SKM-1 (cell line): ENCODE measurements around the gene KRT33A.
"Not testable (repeated sequence)": the region's sequence is repeated elsewhere in the genome, so short reads cannot be mapped to it uniquely, and the experiment has no call there.

Source experiments
- DNase-seq: peaks from one replicate; lab custom pipeline; 2025; ENCODE audit not compliant: unreplicated experiment; lab: John Stamatoyannopoulos, UW

KRT33A gene

GRCh38 chr17:41366070-41366469 is 15.4 kb upstream of the KRT33A start:
- DNase-seq: no peak

- DNase-seq: no peak
Measured at GRCh38 chr17:41363881-41364280, 13.3 kb upstream of the KRT33A start.

GRCh38 chr17:41360296-41360995 is 9.8 kb upstream of the KRT33A start:
- DNase-seq: no peak

GRCh38 chr17:41354536-41354935 is 3.9 kb upstream of the KRT33A start:
- DNase-seq: peak; percentile 55

- DNase-seq: no peak
Measured at GRCh38 chr17:41352597-41353366, 2.2 kb upstream of the KRT33A start.

- no peak for DNase-seq
Measured at GRCh38 chr17:41351177-41351576, 549 bp upstream of the KRT33A start.

GRCh38 chr17:41347869-41348760 is 2.5 kb downstream of the KRT33A start:
- DNase-seq: no peak

- not testable (repeated sequence) for DNase-seq
Measured at GRCh38 chr17:41346421-41346820, 4.2 kb downstream of the KRT33A start.

- no peak for DNase-seq
Measured at GRCh38 chr17:41345992-41346391, 4.6 kb downstream of the KRT33A start.

GRCh38 chr17:41343029-41343428 is 7.6 kb downstream of the KRT33A start:
- no peak for DNase-seq

- no peak for DNase-seq
Measured at GRCh38 chr17:41340934-41341861, 9.4 kb downstream of the KRT33A start.

GRCh38 chr17:41340494-41340893 is 10.1 kb downstream of the KRT33A start:
- no peak for DNase-seq

GRCh38 chr17:41339571-41340172 is 11.0 kb downstream of the KRT33A start:
- DNase-seq: no peak

- DNase-seq: no peak
Measured at GRCh38 chr17:41338961-41339485, 11.6 kb downstream of the KRT33A start.

- no peak for DNase-seq
Measured at GRCh38 chr17:41335747-41336146, 14.9 kb downstream of the KRT33A start.

GRCh38 chr17:41334385-41335305 is 16.0 kb downstream of the KRT33A start:
- no peak for DNase-seq

- no peak for DNase-seq
Measured at GRCh38 chr17:41333836-41334235, 16.8 kb downstream of the KRT33A start.

- DNase-seq: no peak
Measured at GRCh38 chr17:41333098-41333497, 17.5 kb downstream of the KRT33A start.

GRCh38 chr17:41332239-41332638 is 18.4 kb downstream of the KRT33A start:
- DNase-seq: no peak
